Esophagus squamous epithelium (tissue), 4 donors: ENCODE results near the gene GALNT14.

Experiments used
- CTCF ChIP-seq, 6 experiments: fragments of 450-650 bp in 4 of 6; fragments of 200-600 bp in 2 of 6; sonication (generic) in 2 of 6; IDR thresholded peaks; one replicate each; pipeline ENCODE4 v1.5.1; 2016 to 2019; ENCODE audit warnings: antibody characterized with exemption in 6 of 6, mild to moderate bottlenecking in 4 of 6, moderate library complexity in 4 of 6
- POLR2A ChIP-seq, 4 donors: fragments of 450-650 bp; IDR thresholded peaks; one replicate each; pipeline ENCODE4 v1.6.1; 2017; ENCODE audit warnings: antibody characterized with exemption in 4 of 4, mild to moderate bottlenecking in 4 of 4, moderate library complexity in 3 of 4

GRCh38 chr2:31069643-31070325, 68.5 kb downstream of the GALNT14 start:
- TF ChIP-seq POLR2A (IDR thresholded peaks at IDR 0.05) (no peak), CTCF (IDR thresholded peaks at IDR 0.05) (no peak)
